ENCODE results near the gene SCAF11.

- peak in 6 of 7 experiments; percentile 96 to 100 (median 98) for TF ChIP-seq CTCF (IDR thresholded peaks at IDR 0.05)
- peak in 2 of 4 donors; percentile 42 to 83 for TF ChIP-seq POLR2A (IDR thresholded peaks at IDR 0.05)
- no peak for TF ChIP-seq EP300 (IDR thresholded peaks at IDR 0.05)
- peak; percentile 95 to 98 (median 98) for TF ChIP-seq POLR2AphosphoS5 (IDR thresholded peaks at IDR 0.05)
Measured at GRCh38 chr12:45990468-45991283, at the start of gene SCAF11.
